NCI-H1048 (cell line): Measurements from ENCODE around the gene RXRB.
"Not testable (repeated sequence)": the region's sequence is repeated elsewhere in the genome, so short reads cannot be mapped to it uniquely, and the experiment has no call there.

ENCODE experiments used
- DNase-seq: peaks from one replicate; lab custom pipeline; 2025; lab: John Stamatoyannopoulos, UW

The RXRB gene

GRCh38 chr6:33200219-33201146, at the start of gene RXRB, which contains the start of gene SLC39A7:
TSS of gene RXRB (minus strand) at chr6:33200665. CDS start at chr6:33200476, 189 bp downstream.
TSS of gene SLC39A7 (plus strand) at chr6:33200867. CDS start at chr6:33201246, 379 bp downstream.
- DNase-seq: peak; percentile 97

- no peak for DNase-seq
Observed at GRCh38 chr6:33249732-33250630, 49.5 kb upstream of the RXRB start.

- DNase-seq: peak; percentile 96
Observed at GRCh38 chr6:33248932-33249731, 48.7 kb upstream of the RXRB start.

GRCh38 chr6:33248643-33248931, 48.1 kb upstream of the RXRB start:
- no peak for DNase-seq

- peak; percentile 72 for DNase-seq
Observed at GRCh38 chr6:33247977-33248642, 47.6 kb upstream of the RXRB start.

- DNase-seq: no peak
Observed at GRCh38 chr6:33243476-33243875, 43.0 kb upstream of the RXRB start.

- DNase-seq: no peak
Observed at GRCh38 chr6:33241968-33242367, 41.5 kb upstream of the RXRB start.

GRCh38 chr6:33237741-33238140, 37.3 kb upstream of the RXRB start:
- DNase-seq: no peak

GRCh38 chr6:33236852-33237251, 36.4 kb upstream of the RXRB start:
- no peak for DNase-seq

GRCh38 chr6:33236328-33236727, 35.9 kb upstream of the RXRB start:
- no peak for DNase-seq

- DNase-seq: no peak
Observed at GRCh38 chr6:33235221-33235634, 34.8 kb upstream of the RXRB start.

GRCh38 chr6:33226503-33227120, 26.1 kb upstream of the RXRB start:
- DNase-seq: not testable (repeated sequence)

- no peak for DNase-seq
Observed at GRCh38 chr6:33217681-33218080, 17.2 kb upstream of the RXRB start.

- no peak for DNase-seq
Observed at GRCh38 chr6:33217246-33217645, 16.8 kb upstream of the RXRB start.

GRCh38 chr6:33216117-33216649, 15.7 kb upstream of the RXRB start:
- no peak for DNase-seq

GRCh38 chr6:33215271-33216116, 15.0 kb upstream of the RXRB start:
- no peak for DNase-seq

GRCh38 chr6:33213989-33214335, 13.5 kb upstream of the RXRB start:
- no peak for DNase-seq

GRCh38 chr6:33213166-33213988, 12.9 kb upstream of the RXRB start:
- DNase-seq: no peak

GRCh38 chr6:33212857-33213165, 12.3 kb upstream of the RXRB start:
- no peak for DNase-seq
